Measurements from ENCODE around the gene NLGN1.

NLGN1 gene

DNA sequence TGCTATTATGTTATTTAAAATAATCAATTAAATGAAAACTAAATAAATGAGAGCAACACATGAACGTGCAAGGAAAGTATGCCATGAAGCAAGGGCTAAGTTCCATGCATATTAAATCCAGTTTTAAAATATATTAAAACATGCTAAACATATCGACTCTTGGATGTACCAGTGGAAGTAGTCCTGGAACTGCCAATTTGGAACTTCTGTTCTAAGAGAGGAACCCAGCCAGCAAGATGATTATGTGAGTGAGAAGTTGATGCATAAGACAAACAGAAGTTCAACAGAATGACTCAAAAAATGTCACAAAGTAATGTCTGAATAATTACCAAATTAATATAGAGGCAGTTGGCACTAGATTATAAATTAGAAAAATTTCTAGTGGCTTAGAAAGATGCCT is 714.2 kb downstream of the NLGN1 start:
- no peak for DNase-seq

DNA sequence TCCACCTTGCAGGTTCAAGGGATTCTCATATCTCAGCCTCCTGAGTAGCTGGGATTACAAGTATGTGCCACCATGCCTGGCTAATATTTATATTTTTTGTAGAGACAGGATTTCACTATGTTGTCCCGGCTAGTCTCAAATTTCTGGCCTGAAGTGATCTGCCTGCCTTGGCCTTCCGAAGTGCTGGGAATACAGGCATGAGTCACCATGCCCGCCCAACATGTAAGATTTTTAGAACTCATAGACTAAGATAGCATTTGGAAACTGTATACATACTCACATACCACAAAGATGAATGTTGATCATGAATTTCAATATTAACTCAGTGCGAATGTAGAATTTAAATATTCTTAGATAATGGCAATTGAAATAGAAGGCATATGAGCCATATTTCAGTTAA is 718.9 kb downstream of the NLGN1 start:
- no peak for DNase-seq

DNA sequence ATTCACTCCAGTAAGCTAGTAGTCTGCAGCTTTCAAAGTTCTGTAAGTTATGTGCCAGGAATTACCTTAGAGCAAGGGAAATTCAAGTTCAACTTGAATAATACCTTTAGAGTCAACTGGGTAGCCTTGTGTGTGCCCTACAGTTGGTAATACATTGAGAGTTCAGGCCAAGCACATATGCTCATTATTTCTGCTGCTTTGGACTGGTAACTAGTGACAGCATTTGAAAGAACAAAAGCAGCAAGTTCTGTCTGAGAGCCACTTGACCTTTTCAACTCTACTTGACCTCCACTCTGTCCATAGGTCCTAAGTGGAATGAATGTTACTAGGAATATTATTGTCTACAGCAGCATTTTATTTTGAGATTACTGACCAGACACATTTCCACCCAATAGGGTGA is 723.5 kb downstream of the NLGN1 start:
- DNase-seq = no peak

DNA sequence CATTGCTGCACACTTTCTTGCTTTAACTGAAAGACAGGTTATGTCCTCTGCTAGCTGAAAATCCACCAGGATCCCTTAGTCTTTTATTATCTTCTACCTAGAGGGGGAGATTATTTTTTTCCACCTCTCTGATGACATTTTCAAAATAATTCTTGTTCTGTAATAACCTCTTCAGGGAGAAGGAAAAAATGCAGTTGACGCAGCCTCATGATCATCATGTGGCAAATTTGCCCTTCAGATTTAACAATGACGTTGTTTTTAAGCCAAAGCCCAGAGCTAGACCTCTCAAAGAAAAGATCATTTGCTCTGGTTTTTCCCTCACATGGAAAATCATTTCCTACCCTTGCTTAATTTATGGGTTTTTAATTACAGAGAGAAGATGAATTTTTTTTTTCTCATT is 724.9 kb downstream of the NLGN1 start:
- no peak for DNase-seq

DNA sequence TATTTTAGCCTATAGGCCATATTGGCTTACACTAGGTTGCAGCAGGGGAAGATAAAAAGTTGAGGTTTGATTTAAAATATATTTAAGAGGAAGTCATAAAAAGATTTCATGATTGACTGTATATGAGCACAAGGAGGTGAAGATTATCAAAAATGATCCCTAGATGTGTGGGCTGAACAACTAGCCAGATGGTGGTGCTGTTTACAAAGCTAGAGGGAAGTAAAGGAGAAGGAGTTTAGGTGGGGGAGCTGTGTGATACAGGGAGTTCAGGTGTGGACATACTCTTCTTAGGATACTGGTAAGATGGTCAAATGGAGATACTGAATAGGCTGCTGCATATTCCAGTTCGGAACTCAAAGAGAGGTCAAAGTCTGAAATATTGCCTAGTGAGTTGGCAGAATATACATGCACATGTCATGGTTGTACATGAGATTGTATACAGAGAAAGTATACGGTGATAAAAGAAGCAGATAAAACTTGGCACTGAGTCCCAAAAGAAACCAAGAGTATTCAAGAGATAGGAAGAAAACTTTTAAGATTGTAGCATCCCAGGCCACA is 727.8 kb downstream of the NLGN1 start:
- peak; percentile 17 for DNase-seq

DNA sequence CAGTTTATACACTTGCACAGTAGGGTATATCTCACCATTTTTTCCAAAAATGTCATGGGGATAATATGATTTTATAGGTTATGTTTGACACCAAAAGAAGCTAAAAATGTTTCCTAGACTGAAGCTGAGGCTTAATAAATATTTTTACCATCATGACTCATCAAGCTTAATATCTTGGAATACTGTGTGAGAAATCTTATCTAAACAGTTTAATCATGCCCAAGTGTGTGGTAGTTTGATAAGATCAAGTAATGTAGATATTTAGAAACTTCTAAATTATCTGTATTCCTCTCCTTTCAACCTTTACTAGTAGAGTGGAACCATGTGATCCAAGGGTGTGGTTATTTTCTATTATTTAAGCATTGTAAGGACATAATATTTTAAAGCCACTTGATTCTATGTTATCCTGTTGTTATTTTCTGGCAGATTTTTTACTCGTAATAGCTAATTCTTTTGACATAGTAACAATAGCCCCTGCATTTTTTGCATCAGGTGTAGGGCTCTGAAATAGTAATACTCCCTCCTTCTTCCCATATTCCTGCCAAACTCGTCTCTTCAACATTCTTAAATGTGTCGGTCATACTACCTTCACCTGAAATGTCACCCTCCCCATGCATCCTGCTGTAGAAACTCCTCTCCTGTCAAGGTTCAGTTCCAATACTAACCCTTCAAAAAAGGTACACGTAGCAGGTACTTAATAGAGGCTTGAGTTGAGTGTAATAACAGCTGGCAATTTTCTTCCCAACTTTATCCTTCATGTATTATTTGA is 729.6 kb downstream of the NLGN1 start:
- DNase-seq = no peak

DNA sequence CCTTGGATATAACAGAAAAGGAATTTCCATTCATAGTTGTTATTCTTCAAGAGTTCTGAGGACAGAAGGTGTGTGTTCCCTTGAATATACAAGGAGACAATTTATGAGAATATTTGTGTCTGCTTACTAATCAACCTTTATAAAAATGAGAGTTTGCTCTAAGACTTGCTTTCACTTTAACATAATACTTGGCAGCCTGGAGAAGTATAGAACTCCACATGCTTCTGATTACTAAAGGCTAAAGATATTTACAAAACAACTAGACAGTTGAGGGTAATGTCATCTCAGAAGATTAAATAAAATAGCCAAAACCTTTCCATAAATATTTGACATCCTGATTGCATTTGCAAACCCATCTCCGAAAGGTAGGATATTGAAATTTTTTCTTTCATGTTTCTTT is 734.5 kb downstream of the NLGN1 start:
- DNase-seq = no peak

DNA sequence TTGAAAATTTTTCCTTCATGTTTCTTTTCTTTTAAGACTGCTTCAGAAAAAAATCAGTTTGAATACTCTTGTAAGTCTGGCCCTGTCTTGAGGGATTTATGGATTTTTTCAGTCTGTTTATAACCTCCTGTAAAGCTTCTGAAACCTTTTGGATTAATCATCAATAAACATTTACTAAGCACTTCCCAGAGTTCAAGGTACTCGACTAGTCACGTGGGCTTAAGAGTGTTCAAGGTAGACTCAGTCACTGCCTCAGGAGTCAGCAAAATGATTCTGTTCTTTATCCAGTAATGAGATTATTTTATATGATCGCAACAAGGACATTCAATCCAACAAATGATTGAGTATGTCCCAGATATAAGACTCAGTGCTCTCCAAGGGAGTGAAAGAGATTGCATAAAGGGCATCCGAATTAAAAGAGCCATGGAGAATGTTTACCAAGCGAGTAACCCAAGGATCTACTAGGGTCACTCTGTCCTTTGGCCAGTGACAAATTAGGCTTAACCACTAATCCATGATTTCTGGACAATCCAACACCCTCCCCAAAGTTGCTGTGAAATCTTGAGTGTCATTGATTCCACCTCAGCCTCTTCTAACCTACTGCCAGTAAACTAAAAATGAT is 735.0 kb downstream of the NLGN1 start:
- no peak for DNase-seq

DNA sequence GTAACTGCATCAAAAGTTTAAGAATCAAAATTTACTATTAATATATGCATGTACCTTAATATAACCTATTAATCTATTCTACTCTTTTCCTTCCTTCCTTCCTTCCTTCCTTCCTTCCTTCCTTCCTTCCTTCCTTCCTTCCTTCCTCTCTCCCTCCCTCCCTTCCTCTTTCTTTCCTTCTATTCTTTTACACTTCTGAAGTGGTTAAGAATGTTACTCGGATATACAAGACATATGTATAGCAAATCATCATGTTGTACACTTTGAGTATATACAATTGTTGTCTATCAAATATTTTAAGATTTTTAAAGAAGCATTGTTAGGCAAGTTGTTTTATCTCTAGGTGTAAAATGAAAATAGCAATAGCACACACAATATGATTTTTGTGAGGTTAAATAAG is 748.5 kb downstream of the NLGN1 start:
- no peak for DNase-seq

DNA sequence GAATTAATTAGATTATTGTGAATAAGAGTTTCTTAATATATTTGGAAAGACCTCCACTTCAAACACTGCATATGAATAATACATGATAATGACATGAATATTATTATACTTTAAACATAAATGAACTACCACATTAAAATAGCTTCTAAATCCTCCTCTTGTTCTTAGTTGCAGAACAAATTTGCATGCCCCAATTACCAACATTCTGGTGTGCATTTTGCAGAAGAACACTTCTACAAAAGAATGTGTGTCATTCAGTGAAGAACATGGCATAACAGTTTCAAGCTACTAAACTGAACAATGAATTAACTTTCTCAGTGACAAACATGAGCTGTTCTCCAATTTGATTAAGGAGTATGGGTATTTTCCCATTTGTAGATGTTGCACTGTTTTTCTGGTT is 750.3 kb downstream of the NLGN1 start:
- DNase-seq = no peak

DNA sequence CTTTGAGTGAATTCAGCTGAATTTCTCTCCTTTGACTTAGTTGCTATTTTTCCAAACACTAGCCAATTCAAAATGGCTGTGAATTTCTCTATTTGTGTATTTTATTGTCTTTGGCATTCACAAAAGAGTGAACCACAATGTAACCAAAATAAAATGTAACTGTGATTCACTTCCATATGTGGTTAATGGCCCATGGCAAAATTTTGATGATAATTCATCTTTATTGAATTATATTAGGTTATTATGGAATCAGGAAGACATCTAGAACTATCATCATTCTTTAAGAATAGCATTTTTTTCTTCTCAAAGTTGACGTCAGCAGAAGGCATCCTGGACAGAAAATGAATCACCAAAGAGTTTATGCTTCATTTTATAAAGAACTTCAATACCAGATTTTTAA is 756.3 kb downstream of the NLGN1 start:
- no peak for DNase-seq

DNA sequence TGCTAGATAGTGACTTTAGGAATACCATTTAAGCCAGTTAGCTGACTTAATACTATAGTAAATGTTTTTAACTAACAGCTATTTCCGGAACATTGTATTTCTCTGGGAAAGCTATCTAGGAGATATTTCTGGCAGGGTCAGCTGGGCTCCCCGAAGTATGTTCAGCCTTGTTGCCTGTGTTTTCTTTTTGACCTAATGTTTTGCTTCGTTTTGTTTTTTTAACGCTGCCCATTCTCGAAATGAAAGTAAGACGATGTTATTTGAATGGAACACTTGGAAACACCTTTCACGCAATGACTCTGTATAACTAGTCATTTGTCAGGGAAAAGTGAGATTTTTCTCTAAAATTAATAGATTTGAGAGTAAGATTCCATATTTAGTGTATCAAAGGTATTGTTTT is 758.7 kb downstream of the NLGN1 start:
- DNase-seq = no peak

DNA sequence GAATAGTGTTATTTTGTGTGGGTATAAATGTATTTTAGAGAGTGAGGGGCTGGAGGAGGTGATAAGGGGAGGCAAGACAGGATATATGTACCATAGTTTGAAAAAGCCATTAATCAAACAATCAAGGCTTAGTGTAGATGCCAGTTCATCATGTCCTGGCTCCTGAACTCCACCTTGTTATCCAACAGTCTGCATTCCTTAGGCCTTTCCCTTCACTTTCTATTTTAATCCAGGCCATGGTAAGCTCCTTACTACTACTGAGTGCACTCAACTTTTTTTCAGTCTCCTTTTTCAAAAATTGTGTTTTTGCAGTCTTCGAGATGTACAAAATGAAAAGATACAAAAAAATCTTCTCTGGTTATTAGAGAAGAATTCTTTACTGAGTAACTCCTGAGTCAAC is 761.1 kb downstream of the NLGN1 start:
- no peak for DNase-seq

DNA sequence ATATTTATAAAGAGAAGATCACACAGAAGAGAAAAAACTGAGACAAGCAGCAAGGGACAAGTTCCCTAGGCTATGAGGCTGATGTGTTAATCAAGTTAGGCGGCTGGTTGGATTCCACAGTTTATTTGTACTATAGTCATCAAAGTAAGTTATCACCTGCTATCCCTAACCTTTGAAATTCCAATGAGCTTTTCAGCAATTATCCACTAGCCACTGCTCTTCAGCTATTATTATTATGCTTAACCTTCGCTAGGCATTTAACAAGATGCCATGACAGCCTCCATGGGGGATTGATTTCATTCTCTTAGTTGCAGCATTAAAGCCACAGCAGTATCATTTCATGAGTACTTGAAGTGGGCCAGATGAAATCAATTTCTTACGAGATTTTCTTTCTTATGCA is 762.1 kb downstream of the NLGN1 start:
- no peak for DNase-seq

DNA sequence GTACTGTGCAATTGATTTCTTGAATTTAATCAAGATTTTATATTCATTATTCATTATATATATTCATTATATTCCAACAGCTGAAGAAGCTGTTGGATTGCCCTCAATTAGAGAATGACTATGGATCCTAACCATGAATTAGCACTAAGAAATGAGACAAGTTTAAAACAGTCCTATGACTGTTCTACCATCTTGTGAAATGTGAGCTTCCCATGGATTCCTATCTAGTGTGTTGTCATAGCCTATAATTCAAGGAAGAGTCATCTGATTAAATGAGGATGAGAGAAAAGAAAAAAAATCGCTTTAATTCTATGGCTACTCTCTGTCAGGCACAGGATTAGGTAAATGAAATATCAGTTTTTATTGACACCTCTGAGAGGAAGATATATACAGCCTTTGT is 765.0 kb downstream of the NLGN1 start:
- DNase-seq = no peak

DNA sequence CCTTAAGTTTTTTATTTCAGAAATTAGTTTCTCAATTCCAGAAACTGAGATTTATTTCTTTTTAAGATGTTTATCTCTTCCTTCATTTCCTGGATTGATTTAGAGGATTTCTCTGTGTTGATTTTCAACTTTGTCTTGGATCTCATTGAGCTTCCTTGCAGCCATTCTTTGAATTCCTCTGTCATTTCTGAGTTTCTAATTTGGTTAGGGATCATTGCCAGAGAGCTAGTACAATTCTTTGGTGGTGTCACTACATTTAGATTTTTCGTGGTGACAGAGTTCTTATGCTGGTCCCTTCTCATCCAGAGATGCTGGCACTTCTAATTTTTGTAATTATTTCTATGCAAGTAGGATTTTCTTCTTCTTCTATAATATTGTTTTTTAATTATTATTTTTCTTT is 770.5 kb downstream of the NLGN1 start:
- no peak for DNase-seq

DNA sequence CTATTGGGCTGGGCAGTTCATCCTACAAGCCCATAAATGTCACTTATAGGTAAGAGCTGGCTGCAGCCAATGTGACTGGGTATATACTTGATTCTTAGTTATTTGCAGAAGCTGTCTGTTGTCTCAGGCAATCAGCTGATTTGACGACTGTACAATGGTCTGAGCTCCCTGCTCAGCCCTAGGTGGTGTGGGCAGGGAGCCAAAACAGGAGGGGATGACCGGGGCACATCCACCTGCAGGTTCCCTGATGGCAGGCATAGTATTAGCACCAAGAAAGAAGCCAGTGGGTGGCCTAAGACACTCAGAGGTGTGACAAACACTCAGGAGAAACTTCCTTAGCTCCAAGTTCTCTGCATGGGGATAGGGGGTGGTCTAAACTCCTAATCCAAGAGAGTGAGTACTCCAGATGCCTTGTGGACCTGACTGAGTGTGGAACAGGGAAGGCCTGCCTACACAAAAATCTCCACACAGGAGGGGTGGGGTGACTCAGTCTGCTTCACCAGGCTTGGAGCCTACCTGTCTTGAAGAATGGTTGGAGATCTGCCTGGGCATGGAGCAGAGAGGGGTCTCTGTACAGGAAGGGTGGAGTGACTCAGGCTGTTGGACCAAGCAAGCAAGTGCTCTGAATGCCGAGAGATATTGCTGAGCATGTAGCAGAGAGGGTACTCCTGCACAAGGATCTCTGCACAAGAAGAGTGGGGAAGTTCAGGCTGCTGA is 771.2 kb downstream of the NLGN1 start:
- no peak for DNase-seq

DNA sequence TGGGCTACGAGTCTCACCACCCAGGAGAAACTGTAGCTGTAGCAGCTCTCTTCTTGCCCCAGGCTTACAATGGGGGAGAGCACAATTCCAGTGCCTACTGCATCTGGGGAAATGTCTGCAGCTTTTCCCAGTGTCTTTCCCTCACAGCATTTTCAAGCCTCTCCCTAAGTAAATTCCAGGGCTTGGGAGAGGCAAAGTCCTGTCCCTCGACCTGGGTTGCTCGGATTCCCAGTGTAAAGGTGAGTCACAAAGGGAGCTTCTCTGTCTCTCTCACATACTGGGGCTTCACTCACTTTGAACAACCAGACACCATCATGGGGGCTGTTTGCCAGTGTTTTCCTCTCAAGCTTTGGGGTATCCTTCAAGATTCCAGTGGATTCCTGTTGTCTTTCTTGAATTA is 772.2 kb downstream of the NLGN1 start:
- no peak for DNase-seq

DNA sequence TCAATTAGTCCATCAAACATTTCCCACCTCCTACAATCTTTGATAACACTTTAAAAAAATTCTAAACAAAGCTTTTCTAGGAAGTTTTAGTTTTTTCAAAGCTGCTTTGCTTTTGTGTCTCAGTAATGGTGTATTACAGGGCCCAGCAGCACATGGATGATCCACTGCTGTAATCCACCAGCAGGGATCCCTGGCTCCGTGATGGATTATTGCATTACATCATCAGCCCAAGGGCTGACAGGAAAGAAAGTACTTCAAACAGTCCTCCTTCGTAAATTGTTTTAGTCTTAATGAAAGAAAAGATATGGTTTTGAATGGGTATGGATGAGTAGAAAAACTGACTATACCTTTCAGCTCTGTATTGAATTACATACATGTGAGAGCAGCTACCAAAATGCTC is 772.7 kb downstream of the NLGN1 start:
- no peak for DNase-seq

DNA sequence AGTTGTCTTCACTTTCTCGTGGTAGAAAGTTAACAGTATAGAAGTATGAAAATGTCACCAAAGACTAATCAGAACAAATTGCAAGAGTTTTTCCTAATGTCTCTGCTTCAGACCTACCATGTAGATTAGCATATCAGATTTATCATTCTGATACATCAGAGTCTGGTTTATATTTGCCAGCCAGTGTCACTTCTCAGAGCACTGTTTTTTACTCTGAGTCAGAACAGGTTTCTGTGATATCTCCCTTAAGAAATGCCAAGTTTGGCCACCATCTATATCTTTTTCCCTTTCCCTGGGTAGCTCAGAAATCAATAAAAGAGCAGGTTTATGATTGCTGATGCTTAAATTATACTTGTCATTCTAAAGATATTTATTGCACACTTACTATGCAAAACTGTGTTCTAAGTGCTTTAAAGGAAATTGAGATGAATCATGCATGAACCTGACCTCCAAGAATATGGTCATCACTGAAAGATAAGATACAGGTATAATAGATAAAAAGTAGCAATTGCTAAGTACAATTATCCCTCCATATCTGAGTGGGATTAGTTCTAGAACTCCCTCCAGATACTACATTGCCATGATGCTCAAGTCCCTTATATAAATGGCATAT is 788.9 kb downstream of the NLGN1 start:
- no peak for DNase-seq

DNA sequence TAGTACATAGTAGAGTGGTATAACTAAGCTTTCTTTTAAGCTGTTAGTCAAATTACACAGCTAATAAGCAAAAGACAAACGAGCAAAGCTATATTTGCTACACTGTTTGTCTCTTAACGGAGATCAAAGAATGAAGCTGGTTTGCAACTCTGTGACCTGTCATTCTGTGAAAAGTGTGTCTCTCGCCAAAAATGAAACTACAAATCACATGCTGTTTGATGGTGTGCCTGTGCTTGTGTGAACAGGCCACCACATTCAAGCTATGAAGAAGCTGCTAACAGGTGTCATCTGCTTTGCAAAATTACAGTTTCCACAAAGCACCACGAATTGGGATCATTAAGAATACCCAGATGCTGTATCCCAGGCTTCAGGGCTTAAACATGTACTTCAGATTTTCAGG is 793.8 kb downstream of the NLGN1 start:
- DNase-seq = no peak

DNA sequence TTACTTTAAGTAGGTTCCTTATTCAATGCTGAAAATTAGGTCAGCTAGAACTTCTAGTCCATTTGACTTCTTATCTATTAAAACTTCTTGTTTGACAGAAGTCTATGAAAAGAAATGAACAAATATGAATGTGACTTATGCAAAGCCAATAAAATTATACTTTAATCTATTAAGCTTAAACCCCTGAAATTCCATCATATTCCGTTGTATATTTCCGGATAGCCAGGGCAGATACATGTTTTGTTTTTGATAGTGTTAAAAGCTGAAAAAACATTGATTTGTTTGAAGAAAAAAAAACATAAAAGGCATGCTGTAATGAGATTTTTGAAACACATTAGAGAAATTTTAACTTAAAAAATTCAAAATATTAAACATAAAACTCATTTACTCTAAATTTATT is 794.4 kb downstream of the NLGN1 start:
- no peak for DNase-seq

DNA sequence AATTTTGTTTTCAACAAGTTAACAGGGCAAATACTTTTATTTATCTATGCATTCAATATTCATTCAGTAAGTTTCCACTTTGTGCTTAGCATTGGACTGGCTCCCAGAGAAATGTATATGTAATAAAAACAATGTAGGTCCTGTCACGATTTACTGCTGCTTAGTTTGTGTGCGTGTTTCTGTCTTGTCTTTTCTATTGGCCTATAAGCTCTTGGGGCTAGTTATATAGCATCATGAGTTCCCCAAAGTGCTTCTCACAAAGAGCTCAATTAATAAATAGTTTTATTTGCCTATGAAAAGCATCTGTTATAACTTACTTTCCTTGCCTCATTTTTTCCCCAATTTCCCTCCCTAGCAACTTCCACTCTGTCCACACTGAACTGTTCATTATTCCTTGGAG is 794.9 kb downstream of the NLGN1 start:
- DNase-seq = no peak

DNA sequence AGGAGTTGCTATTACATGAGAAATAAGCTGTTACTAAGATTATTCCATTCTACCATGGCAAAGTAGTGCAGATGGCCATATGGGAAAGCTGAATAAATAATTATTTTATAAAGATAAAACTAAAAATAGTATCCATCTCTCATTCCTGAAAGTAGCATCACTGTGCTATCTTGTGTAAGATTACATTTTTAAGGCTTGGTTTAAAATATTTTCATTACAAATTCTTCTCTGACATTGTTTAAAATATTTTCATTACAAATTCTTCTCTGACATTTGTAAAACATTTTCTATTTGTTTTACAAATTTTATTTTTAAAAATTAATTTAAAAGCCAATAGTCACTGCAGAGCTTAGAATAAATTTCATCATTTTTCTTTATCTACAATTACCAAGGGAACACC is 796.1 kb downstream of the NLGN1 start:
- no peak for DNase-seq

Data from hematopoietic multipotent progenitor cell treated with erythropoietin and hydrocortisone succinate and interleukin-3 and kit ligand, for 8 days (in vitro differentiated cells).